CD8-positive, alpha-beta memory T cell (primary cell): ENCODE data around the gene ZNF157. TPM values are rescaled to one million over a fixed set of nuclear protein-coding genes. Genes with fewer than 3 reads are reported as not detected.
A peak's percentile ranks its signal among the peaks of the same experiment; 100 is the strongest.
"Not testable (repeated sequence)": the region's sequence is repeated elsewhere in the genome, so short reads cannot be mapped to it uniquely, and the experiment has no call there.

Source experiments
- CTCF ChIA-PET: fragments of 350-600 bp; sonication (Branson Sonifier 250); formaldehyde crosslinking; loops from one replicate; lab custom pipeline; 2021; ENCODE audit warnings: antibody characterized with exemption; lab: Charles Lee
- POLR2A ChIA-PET: fragments of 350-600 bp; sonication (Branson Sonifier 250); formaldehyde crosslinking; loops from one replicate; lab custom pipeline; 2021; ENCODE audit warnings: antibody characterized with exemption; lab: Charles Lee
- DNase-seq, 5 donors: peaks; one replicate each; pipeline versions ENCODE4 v3.0.0 to v3.0.0-alpha.2; 2020 to 2022; ENCODE audit warnings: mixed read lengths in 1 of 5
- H3K27ac ChIP-seq: one replicate; pipeline ENCODE4 v1.7.0; 2013; ENCODE audit warnings: low read depth, mild to moderate bottlenecking, low read length, moderate library complexity
- H3K27me3 ChIP-seq: 2 replicates; pipeline ENCODE4 v1.7.0; 2013; ENCODE audit warnings: low read length, mild to moderate bottlenecking; ENCODE audit not compliant: insufficient read depth, poor library complexity, severe bottlenecking
- H3K36me3 ChIP-seq: 2 replicates; pipeline ENCODE4 v1.7.0; 2013; ENCODE audit warnings: mild to moderate bottlenecking, low read length, moderate library complexity; ENCODE audit not compliant: insufficient read depth
- H3K4me1 ChIP-seq: 2 replicates; pipeline ENCODE4 v1.7.0; 2013; ENCODE audit warnings: mild to moderate bottlenecking, low read length, moderate library complexity; ENCODE audit not compliant: insufficient read depth
- H3K4me3 ChIP-seq: 2 replicates; pipeline ENCODE4 v1.7.0; 2013; ENCODE audit warnings: mild to moderate bottlenecking, low read length
- H3K9me3 ChIP-seq: 2 replicates; pipeline ENCODE4 v1.7.0; 2013; ENCODE audit warnings: mild to moderate bottlenecking, low read length
- H3K27ac Mint-ChIP-seq, 8 donors: one replicate each; pipeline ENCODE4 v1.8.0; 2020 to 2021; ENCODE audit warnings: mixed read lengths in 8 of 8, mild to moderate bottlenecking in 6 of 8, inconsistent platforms in 3 of 8, moderate library complexity in 3 of 8
- H3K27me3 Mint-ChIP-seq, 2 donors: one replicate each; pipeline ENCODE4 v1.8.0; 2020 to 2021; ENCODE audit warnings: mixed read lengths in 2 of 2, mild to moderate bottlenecking in 1 of 2, moderate library complexity in 1 of 2
- H3K36me3 Mint-ChIP-seq, 3 donors: one replicate each; pipeline ENCODE4 v1.8.0; 2020 to 2021; ENCODE audit warnings: mixed read lengths in 3 of 3, inconsistent platforms in 1 of 3, mild to moderate bottlenecking in 1 of 3
- H3K4me1 Mint-ChIP-seq, 3 donors: one replicate each; pipeline ENCODE4 v1.8.0; 2020 to 2021; ENCODE audit warnings: mixed read lengths in 3 of 3, inconsistent platforms in 1 of 3, mild to moderate bottlenecking in 1 of 3
- H3K4me3 Mint-ChIP-seq, 7 donors: one replicate each; pipeline ENCODE4 v1.8.0; 2020 to 2021; ENCODE audit warnings: mixed read lengths in 7 of 7, mild to moderate bottlenecking in 6 of 7, moderate library complexity in 4 of 7, inconsistent platforms in 2 of 7
- H3K9me3 Mint-ChIP-seq, 5 donors: one replicate each; pipeline ENCODE4 v1.8.0; 2020 to 2022; ENCODE audit warnings: mixed read lengths in 5 of 5, mild to moderate bottlenecking in 3 of 5, moderate library complexity in 2 of 5, inconsistent platforms in 1 of 5
- polyA plus RNA-seq: library from polyadenylated mRNA; unstranded; fragments of 300-500 nt; fragmentation: Illumina TruSeq; gene quantifications from one replicate; pipeline ENCODE4 v1.2.3, GENCODE V29; 2021
- total RNA-seq, 2 experiments: library from RNA; stranded (reverse); gene quantifications; one replicate each; pipeline ENCODE4 v1.2.3, GENCODE V29; 2021

ZNF157 gene
- total and polyA plus RNA-seq, 3 experiments from 2014 or later = 0.60 to 0.79 TPM; not detected in 1

- peak in 4 of 5 donors; percentile 28 to 71 (median 42) for DNase-seq
- Mint-ChIP-seq H3K27me3 (peaks cover 0 to 4% of the 10 kb centered on the region in 2 donors), H3K4me1 (peaks cover 27 to 38% (median 38%) of the 10 kb centered on the region in 3 donors), H3K27ac (peak overlapping the region; percentile 68 to 91 (median 86)), H3K36me3 (peaks cover 0 to 2% (median 0%) of the 10 kb centered on the region in 3 donors), H3K4me3 (peak overlapping the region; percentile 68 to 80 (median 74)), H3K9me3 (no peaks in the 10 kb centered on the region)
- peak overlapping the region; percentile 59 for H3K27ac ChIP-seq
- ChIA-PET POLR2A (interaction anchor here (1.0 kb wide), 1 partner anchor 13 kb away, joined by 4 read pairs; no protein-coding TSS in a partner anchor), CTCF (interaction anchor here (0.9 to 1.3 kb wide), 2 partner anchors 23 to 49 kb away, joined by 3 read pairs; no protein-coding TSS in a partner anchor)
- H3K27me3 ChIP-seq = no peaks in the 10 kb centered on the region
- H3K9me3 ChIP-seq = no peaks in the 10 kb centered on the region
- no peaks in the 10 kb centered on the region for H3K36me3 ChIP-seq
- peaks cover 16% of the 10 kb centered on the region for H3K4me1 ChIP-seq
- no peak overlapping the region for H3K4me3 ChIP-seq
Observed at GRCh38 chrX:47361538-47362511, 8.6 kb upstream of the ZNF157 start.

GRCh38 chrX:47366041-47366722, 4.2 kb upstream of the ZNF157 start:
- Mint-ChIP-seq H3K9me3 (no peaks in the 10 kb centered on the region), H3K27ac (peak overlapping the region; percentile 88 to 98 (median 97)), H3K36me3 (peaks cover 0 to 3% (median 0%) of the 10 kb centered on the region in 3 donors), H3K27me3 (no peaks in the 10 kb centered on the region), H3K4me1 (peaks cover 19 to 30% (median 30%) of the 10 kb centered on the region in 3 donors), H3K4me3 (peak overlapping the region; percentile 87 to 96 (median 93))
- Histone ChIP-seq H3K9me3 (no peaks in the 10 kb centered on the region), H3K36me3 (no peaks in the 10 kb centered on the region), H3K4me1 (peaks cover 7% of the 10 kb centered on the region), H3K27ac (peak overlapping the region; percentile 10), H3K27me3 (no peaks in the 10 kb centered on the region), H3K4me3 (peak overlapping the region; percentile 74)
- ChIA-PET POLR2A (no interaction called here), CTCF (no interaction called here)
- peak; percentile 44 to 86 (median 74) for DNase-seq

GRCh38 chrX:47373198-47373597, 2.8 kb downstream of the ZNF157 start:
- CTCF ChIA-PET = interaction anchor here (1.2 kb wide), 1 partner anchor 12 kb away, joined by 3 read pairs; no protein-coding TSS in a partner anchor
- no peaks in the 10 kb centered on the region for H3K9me3 Mint-ChIP-seq
- H3K4me3 Mint-ChIP-seq = no peak overlapping the region
- no peaks in the 10 kb centered on the region for H3K9me3 ChIP-seq
- H3K27ac Mint-ChIP-seq = no peak overlapping the region
- H3K4me1 Mint-ChIP-seq = peaks cover 0 to 3% (median 0%) of the 10 kb centered on the region in 3 donors
- H3K27ac ChIP-seq = no peak overlapping the region
- H3K36me3 ChIP-seq = no peaks in the 10 kb centered on the region
- H3K36me3 Mint-ChIP-seq = peaks cover 0 to 5% (median 0%) of the 10 kb centered on the region in 3 donors
- POLR2A ChIA-PET = interaction anchor here (0.6 kb wide), 1 partner anchor 110 kb away, joined by 8 read pairs; no protein-coding TSS in a partner anchor
- H3K27me3 Mint-ChIP-seq = peaks cover 0 to 5% of the 10 kb centered on the region in 2 donors
- no peaks in the 10 kb centered on the region for H3K4me1 ChIP-seq
- no peak overlapping the region for H3K4me3 ChIP-seq
- H3K27me3 ChIP-seq = no peaks in the 10 kb centered on the region
- DNase-seq = no peak

- POLR2A ChIA-PET = no interaction called here
- CTCF ChIA-PET = no interaction called here
- Mint-ChIP-seq H3K4me3 (peak overlapping the region; percentile 60 to 86 (median 78)), H3K27ac (peak overlapping the region; percentile 54 to 94 (median 86)), H3K27me3 (peaks cover 0 to 3% of the 10 kb centered on the region in 2 donors), H3K9me3 (no peaks in the 10 kb centered on the region), H3K36me3 (no peaks in the 10 kb centered on the region), H3K4me1 (peaks cover 13 to 28% (median 27%) of the 10 kb centered on the region in 3 donors)
- no peaks in the 10 kb centered on the region for H3K9me3 ChIP-seq
- H3K36me3 ChIP-seq = no peaks in the 10 kb centered on the region
- peak; percentile 45 to 86 (median 83) for DNase-seq
- H3K4me3 ChIP-seq = peak overlapping the region; percentile 27
- no peak overlapping the region for H3K27ac ChIP-seq
- H3K27me3 ChIP-seq = no peaks in the 10 kb centered on the region
- H3K4me1 ChIP-seq = peaks cover 7% of the 10 kb centered on the region
Observed at GRCh38 chrX:47380268-47380667, 9.9 kb downstream of the ZNF157 start.

- POLR2A ChIA-PET, DNase-seq, H3K4me1 ChIP-seq, H3K27ac ChIP-seq, H3K27me3 ChIP-seq, H3K9me3 ChIP-seq, H3K4me3 ChIP-seq, H3K36me3 ChIP-seq, H3K27me3 Mint-ChIP-seq, CTCF ChIA-PET, H3K9me3 Mint-ChIP-seq, H3K36me3 Mint-ChIP-seq: not testable (repeated sequence)
- Mint-ChIP-seq H3K4me3 (peak overlapping the region in 3 of 7 donors; percentile 19 to 73 (median 49)), H3K27ac (peak overlapping the region in 2 of 8 donors; percentile 29 to 58), H3K4me1 (peaks cover 13 to 28% (median 27%) of the 10 kb centered on the region in 3 donors)
Observed at GRCh38 chrX:47380837-47381236, 10.5 kb downstream of the ZNF157 start.

GRCh38 chrX:47384502-47384901, 14.1 kb downstream of the ZNF157 start:
- Mint-ChIP-seq H3K27ac (peak overlapping the region in 2 of 8 donors; percentile 43 to 54), H3K4me1 (peaks cover 13 to 27% (median 27%) of the 10 kb centered on the region in 3 donors), H3K9me3 (no peaks in the 10 kb centered on the region), H3K27me3 (peaks cover 0 to 3% of the 10 kb centered on the region in 2 donors), H3K36me3 (no peaks in the 10 kb centered on the region), H3K4me3 (no peak overlapping the region)
- Histone ChIP-seq H3K4me1 (peaks cover 6% of the 10 kb centered on the region), H3K36me3 (no peaks in the 10 kb centered on the region), H3K27ac (no peak overlapping the region), H3K27me3 (no peaks in the 10 kb centered on the region), H3K9me3 (no peaks in the 10 kb centered on the region), H3K4me3 (no peak overlapping the region)
- DNase-seq = peak; percentile 51 to 79 (median 63)
- ChIA-PET POLR2A (interaction anchor here (1.3 to 2.0 kb wide), 2 partner anchors 151 to 167 kb away, joined by 3 to 6 read pairs; partner anchors contain the start of gene USP11), CTCF (interaction anchor here (0.6 to 2.2 kb wide), 15 partner anchors 10 to 193 kb away, joined by 3 to 16 read pairs (median 4); partner anchors contain the start of genes CDK16, USP11 and ZNF157)

GRCh38 chrX:47390780-47391179, 20.4 kb downstream of the ZNF157 start:
- DNase-seq = peak in 1 of 5 donors; percentile 51
- no peaks in the 10 kb centered on the region for H3K9me3 ChIP-seq
- Mint-ChIP-seq H3K9me3 (no peaks in the 10 kb centered on the region), H3K27me3 (peaks cover 0 to 1% of the 10 kb centered on the region in 2 donors), H3K27ac (peak overlapping the region in 2 of 8 donors; percentile 0 to 2), H3K4me1 (peaks cover 2 to 7% (median 6%) of the 10 kb centered on the region in 3 donors), H3K4me3 (no peak overlapping the region), H3K36me3 (peaks cover 0 to 3% (median 0%) of the 10 kb centered on the region in 3 donors)
- no peak overlapping the region for H3K4me3 ChIP-seq
- ChIA-PET CTCF (no interaction called here), POLR2A (no interaction called here)
- H3K4me1 ChIP-seq = no peaks in the 10 kb centered on the region
- no peaks in the 10 kb centered on the region for H3K27me3 ChIP-seq
- no peaks in the 10 kb centered on the region for H3K36me3 ChIP-seq
- no peak overlapping the region for H3K27ac ChIP-seq
